Lower leg skin (tissue), 3 donors: ENCODE measurements around the gene ZSWIM6.

Experiments used
- CTCF ChIP-seq, 3 donors: fragments of 450-650 bp; IDR thresholded peaks; one replicate each; pipeline ENCODE4 v1.5.1; 2016; ENCODE audit warnings: antibody characterized with exemption in 3 of 3, mild to moderate bottlenecking in 3 of 3, moderate library complexity in 2 of 3
- POLR2A ChIP-seq, 2 donors: fragments of 450-650 bp; IDR thresholded peaks; one replicate each; pipeline ENCODE4 v1.6.1; 2016 to 2017; ENCODE audit warnings: antibody characterized with exemption in 2 of 2, mild to moderate bottlenecking in 1 of 2, moderate library complexity in 1 of 2

DNA sequence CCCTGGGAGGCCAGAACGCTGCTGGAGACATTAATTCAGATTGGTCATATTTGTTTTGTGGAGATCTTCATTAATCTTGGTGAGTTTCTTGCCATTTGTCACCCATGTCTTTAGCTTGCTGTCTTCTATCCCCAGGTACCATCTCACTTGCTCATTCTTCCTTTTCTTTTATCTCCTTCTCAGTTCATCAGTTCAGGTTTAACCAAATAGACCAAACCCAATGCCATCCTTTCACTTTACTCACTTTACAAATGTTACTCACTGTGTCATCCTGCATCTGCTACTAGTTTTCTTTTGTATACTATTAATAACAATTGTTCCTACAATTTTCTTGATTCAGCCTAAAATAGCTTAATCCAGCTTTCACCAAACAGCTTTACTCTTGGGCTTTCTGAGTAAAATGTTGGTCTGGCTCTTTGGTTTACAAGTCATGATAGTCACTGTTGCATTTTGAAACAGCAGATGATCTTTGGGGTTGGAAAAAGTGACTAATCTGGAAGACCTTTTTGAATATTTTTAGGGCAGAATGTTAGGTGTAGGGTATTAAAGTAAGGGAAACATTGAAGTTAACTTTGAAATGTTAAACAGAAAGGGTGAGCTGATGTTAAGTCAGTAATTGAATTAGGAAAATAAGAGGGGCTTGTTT, 246.9 kb downstream of the ZSWIM6 start:
- TF ChIP-seq CTCF (IDR thresholded peaks at IDR 0.05) (no peak), POLR2A (IDR thresholded peaks at IDR 0.05) (no peak)
